Stimulated activated CD8-positive, alpha-beta memory T cell treated with anti-CD3 and anti-CD28 coated beads, Interleukin-12 subunit alpha, Interleukin-12 subunit beta, amount 100 ng/mL, for 24 hours (primary cell): Measurements from ENCODE around the gene RPL10.

ENCODE experiments used
- DNase-seq: peaks from one replicate; pipeline ENCODE4 v3.0.0-alpha.2; 2020; ENCODE audit errors: extremely low read depth

Gene RPL10

DNA sequence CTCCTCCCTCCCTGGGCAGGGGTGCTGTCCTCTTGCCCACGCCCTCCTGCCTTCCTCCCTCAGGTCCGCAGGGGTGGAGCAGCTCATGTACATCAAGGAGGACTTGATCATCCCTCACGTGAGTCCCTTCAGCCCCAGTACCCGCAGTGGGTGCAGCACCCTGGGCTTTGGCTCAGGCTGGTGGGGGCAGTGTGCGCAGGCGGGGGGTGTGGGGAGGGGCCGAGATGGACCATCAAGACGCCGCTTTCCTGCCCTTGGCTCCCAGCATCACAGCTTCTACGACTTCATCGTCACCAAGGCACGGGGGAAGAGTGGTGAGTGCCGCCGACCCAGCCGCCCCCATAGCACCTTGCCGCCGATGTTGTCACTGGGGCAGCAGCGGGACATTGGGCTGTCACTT, 51.4 kb downstream of the RPL10 start:
- no peak for DNase-seq

- no peak for DNase-seq
Measured at GRCh38 chrX:154450312-154450711, 52.1 kb downstream of the RPL10 start.
